ENCODE data around the gene HOXD11. TPM values are rescaled to one million over a fixed set of nuclear protein-coding genes. Genes with fewer than 3 reads are reported as not detected.

HOXD11 gene
- total and polyA plus RNA-seq, 2 experiments from 2014 or later: not detected

GRCh38 chr2:176091329-176092258 is 15.5 kb upstream of the HOXD11 start:
- Mint-ChIP-seq H3K9me3 (peaks cover 7% of the 10 kb centered on the region; the same call in 2 of the 3 replicates), H3K27ac (no peak overlapping the region), H3K4me1 (peaks cover 28% of the 10 kb centered on the region), H3K36me3 (ENCODE audit: low read depth) (no peaks in the 10 kb centered on the region; the same call in 2 of the 3 replicates), H3K27me3 (ENCODE audit: insufficient read depth, low read depth, poor library complexity) (peaks cover 95% of the 10 kb centered on the region), H3K4me3 (peak overlapping the region; percentile 37)
- peaks cover 38% of the 10 kb centered on the region for H4K20me1 ChIP-seq (replicated peaks; ENCODE audit: insufficient read depth)
- H3F3A ChIP-seq (replicated peaks; ENCODE audit: low read depth): peaks cover 51% of the 10 kb centered on the region
- peak; percentile 1; the same call in 2 of the 3 replicates for ATAC-seq
- DNase-seq (ENCODE audit: low spot score): peak; percentile 45
- no peak overlapping the region for H2AFZ ChIP-seq
- TF ChIP-seq, protein P1, sequence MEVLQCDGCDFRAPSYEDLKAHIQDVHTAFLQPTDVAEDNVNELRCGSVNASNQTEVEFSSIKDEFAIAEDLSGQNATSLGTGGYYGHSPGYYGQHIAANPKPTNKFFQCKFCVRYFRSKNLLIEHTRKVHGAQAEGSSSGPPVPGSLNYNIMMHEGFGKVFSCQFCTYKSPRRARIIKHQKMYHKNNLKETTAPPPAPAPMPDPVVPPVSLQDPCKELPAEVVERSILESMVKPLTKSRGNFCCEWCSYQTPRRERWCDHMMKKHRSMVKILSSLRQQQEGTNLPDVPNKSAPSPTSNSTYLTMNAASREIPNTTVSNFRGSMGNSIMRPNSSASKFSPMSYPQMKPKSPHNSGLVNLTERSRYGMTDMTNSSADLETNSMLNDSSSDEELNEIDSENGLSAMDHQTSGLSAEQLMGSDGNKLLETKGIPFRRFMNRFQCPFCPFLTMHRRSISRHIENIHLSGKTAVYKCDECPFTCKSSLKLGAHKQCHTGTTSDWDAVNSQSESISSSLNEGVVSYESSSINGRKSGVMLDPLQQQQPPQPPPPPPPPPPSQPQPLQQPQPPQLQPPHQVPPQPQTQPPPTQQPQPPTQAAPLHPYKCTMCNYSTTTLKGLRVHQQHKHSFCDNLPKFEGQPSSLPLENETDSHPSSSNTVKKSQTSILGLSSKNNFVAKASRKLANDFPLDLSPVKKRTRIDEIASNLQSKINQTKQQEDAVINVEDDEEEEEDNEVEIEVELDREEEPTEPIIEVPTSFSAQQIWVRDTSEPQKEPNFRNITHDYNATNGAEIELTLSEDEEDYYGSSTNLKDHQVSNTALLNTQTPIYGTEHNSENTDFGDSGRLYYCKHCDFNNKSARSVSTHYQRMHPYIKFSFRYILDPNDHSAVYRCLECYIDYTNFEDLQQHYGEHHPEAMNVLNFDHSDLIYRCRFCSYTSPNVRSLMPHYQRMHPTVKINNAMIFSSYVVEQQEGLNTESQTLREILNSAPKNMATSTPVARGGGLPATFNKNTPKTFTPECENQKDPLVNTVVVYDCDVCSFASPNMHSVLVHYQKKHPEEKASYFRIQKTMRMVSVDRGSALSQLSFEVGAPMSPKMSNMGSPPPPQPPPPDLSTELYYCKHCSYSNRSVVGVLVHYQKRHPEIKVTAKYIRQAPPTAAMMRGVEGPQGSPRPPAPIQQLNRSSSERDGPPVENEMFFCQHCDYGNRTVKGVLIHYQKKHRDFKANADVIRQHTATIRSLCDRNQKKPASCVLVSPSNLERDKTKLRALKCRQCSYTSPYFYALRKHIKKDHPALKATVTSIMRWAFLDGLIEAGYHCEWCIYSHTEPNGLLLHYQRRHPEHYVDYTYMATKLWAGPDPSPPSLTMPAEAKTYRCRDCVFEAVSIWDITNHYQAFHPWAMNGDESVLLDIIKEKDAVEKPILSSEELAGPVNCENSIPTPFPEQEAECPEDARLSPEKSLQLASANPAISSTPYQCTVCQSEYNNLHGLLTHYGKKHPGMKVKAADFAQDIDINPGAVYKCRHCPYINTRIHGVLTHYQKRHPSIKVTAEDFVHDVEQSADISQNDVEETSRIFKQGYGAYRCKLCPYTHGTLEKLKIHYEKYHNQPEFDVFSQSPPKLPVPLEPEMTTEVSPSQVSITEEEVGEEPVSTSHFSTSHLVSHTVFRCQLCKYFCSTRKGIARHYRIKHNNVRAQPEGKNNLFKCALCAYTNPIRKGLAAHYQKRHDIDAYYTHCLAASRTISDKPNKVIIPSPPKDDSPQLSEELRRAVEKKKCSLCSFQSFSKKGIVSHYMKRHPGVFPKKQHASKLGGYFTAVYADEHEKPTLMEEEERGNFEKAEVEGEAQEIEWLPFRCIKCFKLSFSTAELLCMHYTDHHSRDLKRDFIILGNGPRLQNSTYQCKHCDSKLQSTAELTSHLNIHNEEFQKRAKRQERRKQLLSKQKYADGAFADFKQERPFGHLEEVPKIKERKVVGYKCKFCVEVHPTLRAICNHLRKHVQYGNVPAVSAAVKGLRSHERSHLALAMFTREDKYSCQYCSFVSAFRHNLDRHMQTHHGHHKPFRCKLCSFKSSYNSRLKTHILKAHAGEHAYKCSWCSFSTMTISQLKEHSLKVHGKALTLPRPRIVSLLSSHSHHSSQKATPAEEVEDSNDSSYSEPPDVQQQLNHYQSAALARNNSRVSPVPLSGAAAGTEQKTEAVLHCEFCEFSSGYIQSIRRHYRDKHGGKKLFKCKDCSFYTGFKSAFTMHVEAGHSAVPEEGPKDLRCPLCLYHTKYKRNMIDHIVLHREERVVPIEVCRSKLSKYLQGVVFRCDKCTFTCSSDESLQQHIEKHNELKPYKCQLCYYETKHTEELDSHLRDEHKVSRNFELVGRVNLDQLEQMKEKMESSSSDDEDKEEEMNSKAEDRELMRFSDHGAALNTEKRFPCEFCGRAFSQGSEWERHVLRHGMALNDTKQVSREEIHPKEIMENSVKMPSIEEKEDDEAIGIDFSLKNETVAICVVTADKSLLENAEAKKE (CRISPR knock-in tag; IDR thresholded peaks at IDR 0.05): no peak
- TF ChIP-seq, protein P2, sequence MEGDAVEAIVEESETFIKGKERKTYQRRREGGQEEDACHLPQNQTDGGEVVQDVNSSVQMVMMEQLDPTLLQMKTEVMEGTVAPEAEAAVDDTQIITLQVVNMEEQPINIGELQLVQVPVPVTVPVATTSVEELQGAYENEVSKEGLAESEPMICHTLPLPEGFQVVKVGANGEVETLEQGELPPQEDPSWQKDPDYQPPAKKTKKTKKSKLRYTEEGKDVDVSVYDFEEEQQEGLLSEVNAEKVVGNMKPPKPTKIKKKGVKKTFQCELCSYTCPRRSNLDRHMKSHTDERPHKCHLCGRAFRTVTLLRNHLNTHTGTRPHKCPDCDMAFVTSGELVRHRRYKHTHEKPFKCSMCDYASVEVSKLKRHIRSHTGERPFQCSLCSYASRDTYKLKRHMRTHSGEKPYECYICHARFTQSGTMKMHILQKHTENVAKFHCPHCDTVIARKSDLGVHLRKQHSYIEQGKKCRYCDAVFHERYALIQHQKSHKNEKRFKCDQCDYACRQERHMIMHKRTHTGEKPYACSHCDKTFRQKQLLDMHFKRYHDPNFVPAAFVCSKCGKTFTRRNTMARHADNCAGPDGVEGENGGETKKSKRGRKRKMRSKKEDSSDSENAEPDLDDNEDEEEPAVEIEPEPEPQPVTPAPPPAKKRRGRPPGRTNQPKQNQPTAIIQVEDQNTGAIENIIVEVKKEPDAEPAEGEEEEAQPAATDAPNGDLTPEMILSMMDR (conservative IDR thresholded peaks at IDR 0.05; ENCODE audit: low read depth in 2 of 2): no peak
- no peak for TF ChIP-seq ETS1 (IDR thresholded peaks at IDR 0.05)
- TF ChIP-seq, protein P3, sequence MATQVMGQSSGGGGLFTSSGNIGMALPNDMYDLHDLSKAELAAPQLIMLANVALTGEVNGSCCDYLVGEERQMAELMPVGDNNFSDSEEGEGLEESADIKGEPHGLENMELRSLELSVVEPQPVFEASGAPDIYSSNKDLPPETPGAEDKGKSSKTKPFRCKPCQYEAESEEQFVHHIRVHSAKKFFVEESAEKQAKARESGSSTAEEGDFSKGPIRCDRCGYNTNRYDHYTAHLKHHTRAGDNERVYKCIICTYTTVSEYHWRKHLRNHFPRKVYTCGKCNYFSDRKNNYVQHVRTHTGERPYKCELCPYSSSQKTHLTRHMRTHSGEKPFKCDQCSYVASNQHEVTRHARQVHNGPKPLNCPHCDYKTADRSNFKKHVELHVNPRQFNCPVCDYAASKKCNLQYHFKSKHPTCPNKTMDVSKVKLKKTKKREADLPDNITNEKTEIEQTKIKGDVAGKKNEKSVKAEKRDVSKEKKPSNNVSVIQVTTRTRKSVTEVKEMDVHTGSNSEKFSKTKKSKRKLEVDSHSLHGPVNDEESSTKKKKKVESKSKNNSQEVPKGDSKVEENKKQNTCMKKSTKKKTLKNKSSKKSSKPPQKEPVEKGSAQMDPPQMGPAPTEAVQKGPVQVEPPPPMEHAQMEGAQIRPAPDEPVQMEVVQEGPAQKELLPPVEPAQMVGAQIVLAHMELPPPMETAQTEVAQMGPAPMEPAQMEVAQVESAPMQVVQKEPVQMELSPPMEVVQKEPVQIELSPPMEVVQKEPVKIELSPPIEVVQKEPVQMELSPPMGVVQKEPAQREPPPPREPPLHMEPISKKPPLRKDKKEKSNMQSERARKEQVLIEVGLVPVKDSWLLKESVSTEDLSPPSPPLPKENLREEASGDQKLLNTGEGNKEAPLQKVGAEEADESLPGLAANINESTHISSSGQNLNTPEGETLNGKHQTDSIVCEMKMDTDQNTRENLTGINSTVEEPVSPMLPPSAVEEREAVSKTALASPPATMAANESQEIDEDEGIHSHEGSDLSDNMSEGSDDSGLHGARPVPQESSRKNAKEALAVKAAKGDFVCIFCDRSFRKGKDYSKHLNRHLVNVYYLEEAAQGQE (IDR thresholded peaks at IDR 0.05; ENCODE audit: unreplicated experiment): no peak
- no peak for TF ChIP-seq CREB1 (CRISPR knock-in tag; IDR thresholded peaks at IDR 0.05; ENCODE audit: low read depth)
- TF ChIP-seq EZH2 (IDR thresholded peaks at IDR 0.05; ENCODE audit: low read depth, unreplicated experiment): peak; percentile 95
- peak; percentile 96 for TF ChIP-seq EZH2phosphoT487 (IDR thresholded peaks at IDR 0.05; ENCODE audit: unreplicated experiment)
- H3K9me2 ChIP-seq (ENCODE audit: insufficient read depth): no peaks in the 10 kb centered on the region
- no peaks in the 10 kb centered on the region for H3K36me3 ChIP-seq (ENCODE audit: insufficient read depth)
- no peaks in the 10 kb centered on the region for H3K79me2 ChIP-seq (replicated peaks; ENCODE audit: insufficient read depth)
- peaks cover 56% of the 10 kb centered on the region for H3K4me1 ChIP-seq (ENCODE audit: insufficient read depth)
- H3K27me3 ChIP-seq (ENCODE audit: insufficient read depth): peaks cover 99% of the 10 kb centered on the region
- no peak overlapping the region for H3K27ac ChIP-seq (ENCODE audit: low read depth)
- peak overlapping the region; percentile 42; the same call in 1 of the 2 replicates for H3K4me3 ChIP-seq
- H3K4me2 ChIP-seq: peak overlapping the region; percentile 35
